ENCODE data around the gene IGF1R. TPM values are rescaled to one million over a fixed set of nuclear protein-coding genes. Genes with fewer than 3 reads are reported as not detected.

IGF1R gene
- total and polyA plus RNA-seq, 2 of the 13 experiments (the other 11 are each of a cell fraction or from before 2014, with no cell fraction given) = 15.9 to 18.4 TPM

GRCh38 chr15:98654790-98655360 is 6.5 kb downstream of the IGF1R start (continued):
- TF ChIP-seq ATF5 (CRISPR knock-in tag; IDR thresholded peaks at IDR 0.05; ENCODE audit: low read depth) (no peak), SPEN (CRISPR knock-in tag; IDR thresholded peaks at IDR 0.05; ENCODE audit: low read depth) (no peak), MIXL1 (CRISPR knock-in tag; IDR thresholded peaks at IDR 0.05) (peak; percentile 39; the same call in 1 of the 2 replicates), SOX6 (IDR thresholded peaks at IDR 0.05) (no peak), SOX6 (CRISPR knock-in tag; IDR thresholded peaks at IDR 0.05) (peak; percentile 73; the same call in 1 of the 2 replicates), ISL2 (CRISPR knock-in tag; IDR thresholded peaks at IDR 0.05) (peak; percentile 50; the same call in 1 of the 2 replicates), HMGA1 (CRISPR knock-in tag; conservative IDR thresholded peaks at IDR 0.05) (no peak), SAP130 (CRISPR knock-in tag; IDR thresholded peaks at IDR 0.05; ENCODE audit: low read depth) (peak; percentile 63; the same call in 1 of the 2 replicates), ZNF331 (CRISPR knock-in tag; IDR thresholded peaks at IDR 0.05) (no peak), ARID5B (CRISPR knock-in tag; IDR thresholded peaks at IDR 0.05) (peak; percentile 78), ZNF549 (CRISPR knock-in tag; IDR thresholded peaks at IDR 0.05) (no peak), DRAP1 (CRISPR knock-in tag; IDR thresholded peaks at IDR 0.05) (no peak), HNRNPLL (IDR thresholded peaks at IDR 0.05; ENCODE audit: low read depth, low read length, poor library complexity, severe bottlenecking) (no peak), SMARCE1 (IDR thresholded peaks at IDR 0.05; ENCODE audit: borderline replicate concordance) (no peak), TCF7L2 (IDR thresholded peaks at IDR 0.05; ENCODE audit: low read depth, low read length) (no peak), ZNF841 (CRISPR knock-in tag; IDR thresholded peaks at IDR 0.05; ENCODE audit: borderline replicate concordance) (no peak), CREM (IDR thresholded peaks at IDR 0.05) (peak; percentile 49; the same call in 1 of the 2 replicates), CREM (CRISPR knock-in tag; IDR thresholded peaks at IDR 0.05) (no peak), ZFX (CRISPR knock-in tag; IDR thresholded peaks at IDR 0.05; ENCODE audit: low read depth) (no peak), ETV5 (CRISPR knock-in tag; IDR thresholded peaks at IDR 0.05; ENCODE audit: borderline replicate concordance) (peak; percentile 30; the same call in 1 of the 2 replicates), NPAS2 (CRISPR knock-in tag; IDR thresholded peaks at IDR 0.05; ENCODE audit: borderline replicate concordance) (no peak)
- TF ChIP-seq, protein P1, sequence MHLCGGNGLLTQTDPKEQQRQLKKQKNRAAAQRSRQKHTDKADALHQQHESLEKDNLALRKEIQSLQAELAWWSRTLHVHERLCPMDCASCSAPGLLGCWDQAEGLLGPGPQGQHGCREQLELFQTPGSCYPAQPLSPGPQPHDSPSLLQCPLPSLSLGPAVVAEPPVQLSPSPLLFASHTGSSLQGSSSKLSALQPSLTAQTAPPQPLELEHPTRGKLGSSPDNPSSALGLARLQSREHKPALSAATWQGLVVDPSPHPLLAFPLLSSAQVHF (CRISPR knock-in tag; IDR thresholded peaks at IDR 0.05) = no peak
- TF ChIP-seq, protein P2, sequence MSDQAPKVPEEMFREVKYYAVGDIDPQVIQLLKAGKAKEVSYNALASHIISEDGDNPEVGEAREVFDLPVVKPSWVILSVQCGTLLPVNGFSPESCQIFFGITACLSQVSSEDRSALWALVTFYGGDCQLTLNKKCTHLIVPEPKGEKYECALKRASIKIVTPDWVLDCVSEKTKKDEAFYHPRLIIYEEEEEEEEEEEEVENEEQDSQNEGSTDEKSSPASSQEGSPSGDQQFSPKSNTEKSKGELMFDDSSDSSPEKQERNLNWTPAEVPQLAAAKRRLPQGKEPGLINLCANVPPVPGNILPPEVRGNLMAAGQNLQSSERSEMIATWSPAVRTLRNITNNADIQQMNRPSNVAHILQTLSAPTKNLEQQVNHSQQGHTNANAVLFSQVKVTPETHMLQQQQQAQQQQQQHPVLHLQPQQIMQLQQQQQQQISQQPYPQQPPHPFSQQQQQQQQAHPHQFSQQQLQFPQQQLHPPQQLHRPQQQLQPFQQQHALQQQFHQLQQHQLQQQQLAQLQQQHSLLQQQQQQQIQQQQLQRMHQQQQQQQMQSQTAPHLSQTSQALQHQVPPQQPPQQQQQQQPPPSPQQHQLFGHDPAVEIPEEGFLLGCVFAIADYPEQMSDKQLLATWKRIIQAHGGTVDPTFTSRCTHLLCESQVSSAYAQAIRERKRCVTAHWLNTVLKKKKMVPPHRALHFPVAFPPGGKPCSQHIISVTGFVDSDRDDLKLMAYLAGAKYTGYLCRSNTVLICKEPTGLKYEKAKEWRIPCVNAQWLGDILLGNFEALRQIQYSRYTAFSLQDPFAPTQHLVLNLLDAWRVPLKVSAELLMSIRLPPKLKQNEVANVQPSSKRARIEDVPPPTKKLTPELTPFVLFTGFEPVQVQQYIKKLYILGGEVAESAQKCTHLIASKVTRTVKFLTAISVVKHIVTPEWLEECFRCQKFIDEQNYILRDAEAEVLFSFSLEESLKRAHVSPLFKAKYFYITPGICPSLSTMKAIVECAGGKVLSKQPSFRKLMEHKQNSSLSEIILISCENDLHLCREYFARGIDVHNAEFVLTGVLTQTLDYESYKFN (CRISPR knock-in tag; conservative IDR thresholded peaks at IDR 0.05) = peak; percentile 71
